Panc1 (cell line): Measurements from ENCODE around the gene AHNAK. TPM values are rescaled to one million over a fixed set of nuclear protein-coding genes. Genes with fewer than 3 reads are reported as not detected.

ENCODE experiments used
- ATAC-seq: fragments of 200-7000 bp; cut with Tn5 transposase; 2 replicates; pipeline ENCODE4 v1.9.1; 2020; ENCODE audit warnings: mild to moderate bottlenecking, moderate library complexity
- BruUV-seq: library from RNA; stranded (reverse); fragments of 400-500 nt; replicated peaks from 2 replicates; lab custom pipeline; 2021; lab: Mats Ljungman, UMichigan
- CTCF ChIA-PET: fragments of 300-600 bp; sonication (Branson Sonifier 250); formaldehyde crosslinking; loops from one replicate; lab custom pipeline; 2022; ENCODE audit warnings: antibody characterized with exemption; lab: Charles Lee
- POLR2A ChIA-PET: fragments of 300-600 bp; sonication (Branson Sonifier 250); formaldehyde crosslinking; loops from one replicate; lab custom pipeline; 2022; ENCODE audit warnings: antibody characterized with exemption; lab: Charles Lee
- DNase-seq: peaks from one replicate; pipeline ENCODE4 v3.0.0-alpha.2; 2010; ENCODE audit warnings: low read depth, low spot score
- H3K27ac ChIP-seq: 2 replicates; pipeline ENCODE4 v1.5.1; 2011; ENCODE audit warnings: mild to moderate bottlenecking, low read length, inconsistent platforms
- H3K27me3 ChIP-seq: fragments of 200-500 bp; sonication (Bioruptor generic); 2 replicates; pipeline ENCODE4 v1.6.0; 2014; ENCODE audit warnings: low read length, inconsistent platforms; ENCODE audit not compliant: control insufficient read depth, insufficient read depth
- H3K36me3 ChIP-seq: fragments of 200-500 bp; sonication (Bioruptor generic); 2 replicates; pipeline ENCODE4 v1.5.1; 2014; ENCODE audit warnings: inconsistent platforms, mild to moderate bottlenecking, low read length, moderate library complexity; ENCODE audit not compliant: control insufficient read depth, insufficient read depth
- H3K4me1 ChIP-seq: 2 replicates; pipeline ENCODE4 v1.5.1; 2011; ENCODE audit warnings: inconsistent platforms, mild to moderate bottlenecking, low read length, moderate library complexity; ENCODE audit not compliant: control insufficient read depth, insufficient read depth
- H3K4me3 ChIP-seq, 2 experiments: 2 replicates each; pipeline ENCODE4 v1.5.1; 2011 to 2012; ENCODE audit warnings: low read depth in 2 of 2, low read length in 2 of 2, mild to moderate bottlenecking in 2 of 2, inconsistent platforms in 1 of 2, moderate library complexity in 1 of 2
- H3K9me3 ChIP-seq: fragments of 200-500 bp; sonication (Bioruptor generic); 2 replicates; pipeline ENCODE4 v1.5.1; 2014; ENCODE audit warnings: low read depth, mild to moderate bottlenecking, inconsistent platforms, low read length, moderate library complexity; ENCODE audit not compliant: control insufficient read depth, insufficient read depth
- POLR2AphosphoS5 ChIP-seq: IDR thresholded peaks from 2 replicates; pipeline ENCODE4 v1.6.1; 2012; ENCODE audit warnings: mild to moderate bottlenecking, low read depth, low read length, moderate library complexity
- in situ Hi-C: cut with HindIII; loops from 2 replicates; pipeline ENCODE4 v1.10.0; 2016; ENCODE audit warnings: low sequenced_read_pairs, low pct_unique_long_range_greater_than_20kb
- intact Hi-C: fragments of 100-400 bp; cut with micrococcal nuclease; formaldehyde crosslinking; loops from one replicate; pipeline ENCODE4 v1.10.0; 2022; ENCODE audit not compliant: unreplicated experiment
- total RNA-seq: library from RNA; stranded (reverse); gene quantifications from one replicate; pipeline ENCODE4 v1.2.1, GENCODE V29; 2021; ENCODE audit not compliant: unreplicated experiment
- TF ChIP-seq, protein P1 (sequence below), 2 experiments: IDR thresholded peaks; 2 replicates each; pipeline ENCODE4 v1.6.1; 2011 to 2012; ENCODE audit warnings: low read depth in 2 of 2, control low read depth in 1 of 2, low read length in 1 of 2, mild to moderate bottlenecking in 1 of 2, moderate library complexity in 1 of 2; ENCODE audit not compliant: insufficient read depth in 1 of 2
- TF ChIP-seq, protein P2 (sequence below): fragments of 450-650 bp; IDR thresholded peaks from 2 replicates; pipeline ENCODE4 v1.5.1; 2017; ENCODE audit warnings: mild to moderate bottlenecking

The AHNAK gene
- total RNA-seq, 1 experiment from 2014 or later, result 844 TPM

DNA sequence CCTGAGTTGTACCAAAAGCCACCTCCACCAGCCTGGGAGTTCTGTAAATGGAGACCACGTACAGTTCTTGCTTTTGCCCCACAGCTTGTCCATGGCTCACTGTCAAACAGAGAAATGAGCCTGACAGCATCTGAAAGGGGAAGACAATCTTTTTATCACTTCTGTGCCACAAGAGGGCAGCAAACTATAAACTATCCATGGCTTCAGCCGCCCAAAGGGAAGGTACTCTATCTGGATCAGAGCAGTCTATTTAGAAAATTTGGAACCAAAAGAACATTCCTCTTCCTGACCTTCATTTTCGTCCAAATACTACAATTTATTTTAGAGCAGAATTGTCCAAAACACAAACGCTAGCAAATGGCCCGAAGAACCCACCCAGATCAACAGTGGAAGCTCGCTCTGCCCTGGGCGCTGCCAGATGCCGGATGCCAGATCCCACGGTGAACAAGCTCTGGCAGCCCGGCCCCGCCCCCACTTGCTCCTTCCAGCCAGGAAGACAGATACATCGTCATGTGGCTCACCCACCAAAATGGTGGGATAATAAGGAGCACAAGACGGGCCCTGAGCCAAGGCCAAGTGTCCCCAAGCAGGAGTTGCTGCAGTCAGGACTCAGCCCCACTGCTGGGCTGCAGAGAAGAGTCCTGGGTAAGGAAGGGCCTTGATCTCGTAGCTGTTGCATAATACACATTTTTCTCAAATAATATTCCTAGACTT, 151.6 kb downstream of the AHNAK start:
- POLR2A ChIA-PET, result interaction anchor here (0.5 to 0.7 kb wide), 2 partner anchors 56 to 357 kb away, joined by 4 to 7 read pairs; no protein-coding TSS in a partner anchor
- TF ChIP-seq, protein P1, sequence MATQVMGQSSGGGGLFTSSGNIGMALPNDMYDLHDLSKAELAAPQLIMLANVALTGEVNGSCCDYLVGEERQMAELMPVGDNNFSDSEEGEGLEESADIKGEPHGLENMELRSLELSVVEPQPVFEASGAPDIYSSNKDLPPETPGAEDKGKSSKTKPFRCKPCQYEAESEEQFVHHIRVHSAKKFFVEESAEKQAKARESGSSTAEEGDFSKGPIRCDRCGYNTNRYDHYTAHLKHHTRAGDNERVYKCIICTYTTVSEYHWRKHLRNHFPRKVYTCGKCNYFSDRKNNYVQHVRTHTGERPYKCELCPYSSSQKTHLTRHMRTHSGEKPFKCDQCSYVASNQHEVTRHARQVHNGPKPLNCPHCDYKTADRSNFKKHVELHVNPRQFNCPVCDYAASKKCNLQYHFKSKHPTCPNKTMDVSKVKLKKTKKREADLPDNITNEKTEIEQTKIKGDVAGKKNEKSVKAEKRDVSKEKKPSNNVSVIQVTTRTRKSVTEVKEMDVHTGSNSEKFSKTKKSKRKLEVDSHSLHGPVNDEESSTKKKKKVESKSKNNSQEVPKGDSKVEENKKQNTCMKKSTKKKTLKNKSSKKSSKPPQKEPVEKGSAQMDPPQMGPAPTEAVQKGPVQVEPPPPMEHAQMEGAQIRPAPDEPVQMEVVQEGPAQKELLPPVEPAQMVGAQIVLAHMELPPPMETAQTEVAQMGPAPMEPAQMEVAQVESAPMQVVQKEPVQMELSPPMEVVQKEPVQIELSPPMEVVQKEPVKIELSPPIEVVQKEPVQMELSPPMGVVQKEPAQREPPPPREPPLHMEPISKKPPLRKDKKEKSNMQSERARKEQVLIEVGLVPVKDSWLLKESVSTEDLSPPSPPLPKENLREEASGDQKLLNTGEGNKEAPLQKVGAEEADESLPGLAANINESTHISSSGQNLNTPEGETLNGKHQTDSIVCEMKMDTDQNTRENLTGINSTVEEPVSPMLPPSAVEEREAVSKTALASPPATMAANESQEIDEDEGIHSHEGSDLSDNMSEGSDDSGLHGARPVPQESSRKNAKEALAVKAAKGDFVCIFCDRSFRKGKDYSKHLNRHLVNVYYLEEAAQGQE (IDR thresholded peaks at IDR 0.05; ENCODE audit: insufficient read depth in 1 of 2, low read depth in 2 of 2, low read length in 1 of 2), result no peak
- TF ChIP-seq, protein P2, sequence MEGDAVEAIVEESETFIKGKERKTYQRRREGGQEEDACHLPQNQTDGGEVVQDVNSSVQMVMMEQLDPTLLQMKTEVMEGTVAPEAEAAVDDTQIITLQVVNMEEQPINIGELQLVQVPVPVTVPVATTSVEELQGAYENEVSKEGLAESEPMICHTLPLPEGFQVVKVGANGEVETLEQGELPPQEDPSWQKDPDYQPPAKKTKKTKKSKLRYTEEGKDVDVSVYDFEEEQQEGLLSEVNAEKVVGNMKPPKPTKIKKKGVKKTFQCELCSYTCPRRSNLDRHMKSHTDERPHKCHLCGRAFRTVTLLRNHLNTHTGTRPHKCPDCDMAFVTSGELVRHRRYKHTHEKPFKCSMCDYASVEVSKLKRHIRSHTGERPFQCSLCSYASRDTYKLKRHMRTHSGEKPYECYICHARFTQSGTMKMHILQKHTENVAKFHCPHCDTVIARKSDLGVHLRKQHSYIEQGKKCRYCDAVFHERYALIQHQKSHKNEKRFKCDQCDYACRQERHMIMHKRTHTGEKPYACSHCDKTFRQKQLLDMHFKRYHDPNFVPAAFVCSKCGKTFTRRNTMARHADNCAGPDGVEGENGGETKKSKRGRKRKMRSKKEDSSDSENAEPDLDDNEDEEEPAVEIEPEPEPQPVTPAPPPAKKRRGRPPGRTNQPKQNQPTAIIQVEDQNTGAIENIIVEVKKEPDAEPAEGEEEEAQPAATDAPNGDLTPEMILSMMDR, result peak; percentile 75; the same call in 1 of the 2 replicates
- Histone ChIP-seq H3K4me3 (no peak overlapping the region; a peak in 1 of 4 replicates), H3K36me3 (no peaks in the 10 kb centered on the region), H3K9me3 (no peaks in the 10 kb centered on the region), H3K4me1 (peaks cover 41% of the 10 kb centered on the region), H3K27ac (peak overlapping the region; percentile 77), H3K27me3 (no peaks in the 10 kb centered on the region)
- CTCF ChIA-PET, result interaction anchor here (0.5 to 2.8 kb wide), 10 partner anchors 10 to 166 kb away, joined by 3 to 25 read pairs (median 4); no protein-coding TSS in a partner anchor
- in situ Hi-C loops, result no loop called here
- DNase-seq, result no peak
- intact Hi-C loops, result loop anchor here (10.0 kb wide), 1 partner anchor 150 kb away; the partner anchor contains the start of gene AHNAK
- ATAC-seq, result peak; percentile 94
- BruUV-seq, result no TSS peak

DNA sequence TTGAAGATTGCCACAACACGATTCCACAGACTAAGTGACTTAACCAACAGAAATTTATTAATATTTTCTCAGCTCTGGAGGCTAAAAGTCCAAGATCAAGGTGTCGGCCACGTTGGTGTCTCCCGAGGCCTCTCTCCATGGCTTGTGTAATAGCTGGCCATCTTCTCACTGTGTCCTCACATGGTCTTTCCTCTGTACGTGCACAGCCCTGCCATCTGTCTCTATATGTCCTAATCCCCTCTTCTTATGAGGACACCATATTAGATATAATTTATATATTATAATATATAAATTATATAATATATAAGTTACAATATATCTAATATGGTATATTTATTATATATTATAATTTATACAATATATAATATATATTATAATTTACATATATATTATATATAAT, 152.9 kb downstream of the AHNAK start:
- TF ChIP-seq, protein P2, result peak; percentile 7; the same call in 1 of the 2 replicates
- TF ChIP-seq POLR2AphosphoS5, result no peak
- ATAC-seq, result no peak
- CTCF ChIA-PET, result interaction anchor here (2.8 kb wide), 1 partner anchor 149 kb away, joined by 11 read pairs; no protein-coding TSS in a partner anchor
- intact Hi-C loops (loop anchor here (10.0 kb wide), 1 partner anchor 151 kb away; the partner anchor contains the start of gene AHNAK), in situ Hi-C loops (no loop called here)
- POLR2A ChIA-PET, result no interaction called here
- H3K9me3 ChIP-seq, result no peaks in the 10 kb centered on the region
- H3K4me3 ChIP-seq, result no peak overlapping the region
- DNase-seq, result no peak
- no TSS peak for BruUV-seq
- peaks cover 29% of the 10 kb centered on the region for H3K4me1 ChIP-seq
- H3K27ac ChIP-seq, result no peak overlapping the region
- no peaks in the 10 kb centered on the region for H3K27me3 ChIP-seq
- no peaks in the 10 kb centered on the region for H3K36me3 ChIP-seq
